IPS-NIHi11 (cell line): ENCODE results near the gene FBN3.

ENCODE experiments used
- DNase-seq: peaks from one replicate; pipeline ENCODE4 v3.0.0; 2012; ENCODE audit warnings: mixed read lengths, low spot score

Gene FBN3

DNA sequence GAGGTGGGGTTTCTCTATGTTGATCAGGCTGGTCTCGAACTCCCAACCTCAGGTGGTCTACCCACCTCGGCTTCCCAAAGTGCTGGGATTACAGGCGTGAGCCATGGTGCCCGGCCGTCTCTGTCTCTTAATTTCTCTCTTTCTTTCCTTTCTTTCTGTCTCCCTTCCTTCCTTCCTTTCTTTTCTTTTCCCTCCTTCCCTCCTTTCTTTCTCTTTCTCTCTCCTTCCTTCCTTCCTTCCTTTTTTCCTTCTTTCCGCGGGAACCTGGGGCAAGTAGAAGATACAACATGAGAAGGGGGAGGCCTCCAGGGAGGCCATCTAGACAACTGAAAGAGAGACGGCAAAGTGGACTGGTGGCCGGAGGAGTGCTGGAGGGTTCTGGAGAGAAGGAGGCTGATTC is 128.7 kb downstream of the FBN3 start:
- no peak for DNase-seq

DNA sequence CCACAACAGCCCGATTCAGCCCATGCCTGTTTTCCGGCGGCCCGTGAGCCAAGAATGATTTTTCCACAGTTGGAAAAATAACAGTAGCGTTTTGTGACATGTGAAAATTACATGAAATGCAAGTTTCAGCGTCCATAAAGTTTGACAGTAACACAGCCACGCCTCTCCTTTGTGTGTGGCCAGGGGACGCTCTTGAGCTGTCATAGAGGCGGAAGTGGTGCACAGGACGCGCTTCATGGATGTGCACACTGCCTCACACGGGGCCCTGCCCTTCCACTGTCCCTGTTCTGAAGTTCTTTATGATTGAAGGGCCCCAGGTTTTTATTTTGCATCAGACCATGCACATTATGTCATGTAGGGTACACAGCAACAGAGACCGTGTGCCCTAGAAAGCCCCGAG is 131.6 kb downstream of the FBN3 start:
- DNase-seq: no peak
